ENCODE results near the gene MARVELD1. TPM values are rescaled to one million over a fixed set of nuclear protein-coding genes. Genes with fewer than 3 reads are reported as not detected.

MARVELD1 gene
- total and polyA plus RNA-seq, 11 donors: 3.0 to 17.2 (median 6.8) TPM

DNA sequence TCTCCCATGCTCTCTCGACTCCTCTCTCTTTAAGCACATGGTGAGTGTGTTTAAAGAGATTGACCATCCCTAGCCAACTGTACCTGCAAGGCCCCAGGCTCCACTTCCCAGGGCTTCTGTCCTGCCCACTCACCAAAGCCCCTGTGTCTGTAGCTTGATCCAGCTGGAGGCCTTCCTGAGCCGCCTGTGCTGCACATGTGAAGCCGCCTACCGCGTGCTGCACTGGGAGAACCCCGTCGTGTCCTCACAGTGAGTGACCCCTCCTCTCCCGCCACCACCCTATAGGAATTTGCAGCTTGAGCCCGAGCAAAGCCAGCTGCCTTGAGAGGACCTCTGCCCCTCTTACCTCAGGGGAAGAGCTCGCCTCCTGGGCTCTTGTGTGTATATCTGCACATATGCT is 34.6 kb downstream of the MARVELD1 start:
- Histone ChIP-seq H3K27ac (no peak overlapping the region), H3K9me3 (no peaks in the 10 kb centered on the region), H3K4me3 (no peak overlapping the region), H3K4me1 (peaks cover 0 to 13% (median 6%) of the 10 kb centered on the region in 12 donors), H3K27me3 (no peaks in the 10 kb centered on the region), H3K36me3 (peaks cover 6 to 100% (median 95%) of the 10 kb centered on the region in 9 donors)
- WGBS, 4 donors: 75 to 88% (median 82%) methylated on average over 10 of the region's 10 CpGs
- TF ChIP-seq, protein P1, sequence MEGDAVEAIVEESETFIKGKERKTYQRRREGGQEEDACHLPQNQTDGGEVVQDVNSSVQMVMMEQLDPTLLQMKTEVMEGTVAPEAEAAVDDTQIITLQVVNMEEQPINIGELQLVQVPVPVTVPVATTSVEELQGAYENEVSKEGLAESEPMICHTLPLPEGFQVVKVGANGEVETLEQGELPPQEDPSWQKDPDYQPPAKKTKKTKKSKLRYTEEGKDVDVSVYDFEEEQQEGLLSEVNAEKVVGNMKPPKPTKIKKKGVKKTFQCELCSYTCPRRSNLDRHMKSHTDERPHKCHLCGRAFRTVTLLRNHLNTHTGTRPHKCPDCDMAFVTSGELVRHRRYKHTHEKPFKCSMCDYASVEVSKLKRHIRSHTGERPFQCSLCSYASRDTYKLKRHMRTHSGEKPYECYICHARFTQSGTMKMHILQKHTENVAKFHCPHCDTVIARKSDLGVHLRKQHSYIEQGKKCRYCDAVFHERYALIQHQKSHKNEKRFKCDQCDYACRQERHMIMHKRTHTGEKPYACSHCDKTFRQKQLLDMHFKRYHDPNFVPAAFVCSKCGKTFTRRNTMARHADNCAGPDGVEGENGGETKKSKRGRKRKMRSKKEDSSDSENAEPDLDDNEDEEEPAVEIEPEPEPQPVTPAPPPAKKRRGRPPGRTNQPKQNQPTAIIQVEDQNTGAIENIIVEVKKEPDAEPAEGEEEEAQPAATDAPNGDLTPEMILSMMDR (IDR thresholded peaks at IDR 0.05): no peak
- TF ChIP-seq POLR2A (IDR thresholded peaks at IDR 0.05): no peak
- ATAC-seq (no peak), DNase-seq (peak in 1 of 5 donors; percentile 12)
- intact Hi-C loops (cut with DNase I): no loop called here

- Histone ChIP-seq H3K27ac (no peak overlapping the region), H3K27me3 (no peaks in the 10 kb centered on the region), H3K4me3 (no peak overlapping the region), H3K4me1 (no peaks in the 10 kb centered on the region), H3K36me3 (peaks cover 10 to 100% (median 99%) of the 10 kb centered on the region in 9 donors), H3K9me3 (no peaks in the 10 kb centered on the region)
- DNase-seq (no peak), ATAC-seq (no peak)
- WGBS, 4 donors: 84 to 94% (median 93%) methylated on average over 7 to 18 of the region's 18 CpGs
- no peak for TF ChIP-seq POLR2A (IDR thresholded peaks at IDR 0.05)
- intact Hi-C loops (cut with DNase I): no loop called here
Observed at GRCh38 chr10:97752956-97753355, 39.4 kb downstream of the MARVELD1 start.

- no peaks in the 10 kb centered on the region for H3K9me3 ChIP-seq
- peaks cover 8 to 100% (median 94%) of the 10 kb centered on the region in 9 donors for H3K36me3 ChIP-seq
- H3K27ac ChIP-seq: no peak overlapping the region
- intact Hi-C loops (cut with DNase I): loop anchor here in 2 of 10 donors (5.0 kb wide), 1 partner anchor 288 kb away; no protein-coding TSS in a partner anchor
- DNase-seq (no peak), ATAC-seq (no peak)
- H3K4me1 ChIP-seq: no peaks in the 10 kb centered on the region
- no peak for TF ChIP-seq POLR2A (IDR thresholded peaks at IDR 0.05)
- TF ChIP-seq, protein P1 (IDR thresholded peaks at IDR 0.05): no peak
- no peak overlapping the region for H3K4me3 ChIP-seq
- H3K27me3 ChIP-seq: no peaks in the 10 kb centered on the region
- WGBS, 4 donors: 49 to 88% (median 74%) methylated on average over 3 to 4 of the region's 4 CpGs
Observed at GRCh38 chr10:97754726-97755125, 41.2 kb downstream of the MARVELD1 start.

GRCh38 chr10:97755718-97756117 is 42.2 kb downstream of the MARVELD1 start:
- H3K27me3 ChIP-seq: no peaks in the 10 kb centered on the region
- peaks cover 6 to 100% (median 92%) of the 10 kb centered on the region in 9 donors for H3K36me3 ChIP-seq
- H3K9me3 ChIP-seq: no peaks in the 10 kb centered on the region
- 83 to 99% (median 96%) methylated on average over 5 to 6 of the region's 6 CpGs for WGBS, 4 donors
- no peaks in the 10 kb centered on the region for H3K4me1 ChIP-seq
- TF ChIP-seq, protein P1 (IDR thresholded peaks at IDR 0.05): no peak
- TF ChIP-seq POLR2A (IDR thresholded peaks at IDR 0.05): no peak
- no peak overlapping the region for H3K27ac ChIP-seq
- no peak overlapping the region for H3K4me3 ChIP-seq
- intact Hi-C loops (cut with DNase I): loop anchor here in 2 of 10 donors (5.0 kb wide), 1 partner anchor 287 kb away; no protein-coding TSS in a partner anchor
- ATAC-seq (no peak), DNase-seq (no peak)

DNA sequence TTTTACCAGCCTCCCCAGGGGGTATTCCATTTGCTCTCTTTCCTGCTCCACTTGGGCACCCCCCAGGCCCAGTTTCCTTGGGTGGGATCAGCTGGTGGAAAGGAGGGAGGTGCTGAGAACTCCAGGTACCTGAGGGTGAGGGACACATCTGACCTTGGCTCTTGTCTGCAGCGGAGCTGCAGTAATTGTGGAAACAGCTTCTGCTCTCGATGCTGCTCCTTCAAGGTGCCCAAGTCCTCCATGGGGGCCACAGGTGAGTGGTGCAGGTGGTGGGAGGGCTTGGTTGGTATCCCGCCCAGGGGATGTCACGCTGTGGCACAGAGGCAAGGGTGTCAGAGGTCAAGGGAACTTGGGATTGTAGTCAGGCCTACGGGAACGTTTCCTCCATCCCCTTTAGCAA is 43.9 kb downstream of the MARVELD1 start:
- Histone ChIP-seq H3K27ac (no peak overlapping the region), H3K9me3 (no peaks in the 10 kb centered on the region), H3K27me3 (no peaks in the 10 kb centered on the region), H3K36me3 (peaks cover 6 to 98% (median 77%) of the 10 kb centered on the region in 9 donors), H3K4me3 (no peak overlapping the region), H3K4me1 (no peaks in the 10 kb centered on the region)
- DNase-seq (no peak), ATAC-seq (no peak)
- TF ChIP-seq, protein P1 (IDR thresholded peaks at IDR 0.05): no peak
- TF ChIP-seq POLR2A (IDR thresholded peaks at IDR 0.05): no peak
- WGBS, 4 donors: 87 to 90% (median 88%) methylated on average over 6 of the region's 6 CpGs
- intact Hi-C loops (cut with DNase I): loop anchor here in 2 of 10 donors (5.0 kb wide), 1 partner anchor 285 kb away; no protein-coding TSS in a partner anchor

Data from heart left ventricle (tissue), 16 donors.